HT1080 (cell line): ENCODE measurements around the gene IGF1. TPM values are rescaled to one million over a fixed set of nuclear protein-coding genes. Genes with fewer than 3 reads are reported as not detected.
A peak's percentile ranks its signal among the peaks of the same experiment; 100 is the strongest.
"Not testable (repeated sequence)": the region's sequence is repeated elsewhere in the genome, so short reads cannot be mapped to it uniquely, and the experiment has no call there.

Source experiments
- DNase-seq: peaks from one replicate; pipeline ENCODE4 v3.0.0-alpha.2; 2015; ENCODE audit warnings: low read depth
- total RNA-seq: library from RNA; depleted of rRNA; stranded (reverse); fragments of >200 nt; shearing (Covaris generic); gene quantifications from 2 replicates; pipeline ENCODE4 v1.2.3, GENCODE V29; 2014

The IGF1 gene
- total RNA-seq, 1 experiment from 2014 or later = not detected

DNA sequence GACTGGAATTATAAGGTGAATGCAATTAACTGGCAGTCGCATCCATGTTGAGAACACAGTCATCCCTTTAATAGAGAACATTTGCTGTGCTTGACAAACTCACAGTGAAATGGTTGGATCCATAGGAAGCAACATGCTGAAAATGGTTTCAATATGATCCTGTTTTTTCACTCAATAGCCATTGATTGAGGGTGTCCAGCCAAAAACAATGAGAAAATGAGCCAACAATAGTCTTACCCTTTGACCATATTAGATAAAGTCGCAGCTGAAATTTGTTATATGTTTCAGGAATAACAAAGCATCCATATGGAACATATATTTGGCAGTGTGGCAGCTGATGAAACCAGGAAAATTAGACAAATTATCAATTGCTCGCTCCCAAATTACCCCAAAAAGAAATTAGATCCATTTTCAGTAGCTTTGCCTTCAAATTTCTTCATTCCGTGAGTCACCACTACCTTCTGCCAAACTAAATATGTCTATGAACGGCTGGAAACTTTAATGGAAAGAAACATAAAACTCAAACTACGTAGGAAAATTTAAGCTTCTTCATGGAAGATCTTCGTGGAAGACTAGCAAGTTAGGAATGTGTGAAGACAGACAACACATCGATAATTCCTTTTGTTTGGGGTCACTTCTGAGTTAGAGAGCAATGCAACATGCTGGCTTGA is 17.4 kb downstream of the IGF1 start:
- peak; percentile 13 for DNase-seq

DNA sequence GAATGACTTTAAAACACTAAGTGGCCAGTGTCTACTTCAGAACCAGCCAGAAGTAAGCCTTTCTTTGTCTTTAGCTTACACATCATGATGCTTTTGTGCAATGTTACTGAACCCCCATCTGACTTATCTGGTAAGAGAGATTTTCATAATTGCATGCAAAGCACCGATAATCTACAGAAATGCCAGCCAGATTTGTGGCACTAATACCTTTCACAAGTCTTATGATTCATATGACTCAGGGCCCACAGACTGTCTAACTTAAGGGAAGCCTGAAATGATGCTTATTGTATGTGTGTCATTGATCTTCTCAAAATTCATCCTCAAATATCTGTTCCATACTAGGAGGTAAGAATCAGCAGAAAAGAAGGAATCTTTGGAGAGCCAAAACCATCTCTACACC is 18.0 kb downstream of the IGF1 start:
- no peak for DNase-seq

DNA sequence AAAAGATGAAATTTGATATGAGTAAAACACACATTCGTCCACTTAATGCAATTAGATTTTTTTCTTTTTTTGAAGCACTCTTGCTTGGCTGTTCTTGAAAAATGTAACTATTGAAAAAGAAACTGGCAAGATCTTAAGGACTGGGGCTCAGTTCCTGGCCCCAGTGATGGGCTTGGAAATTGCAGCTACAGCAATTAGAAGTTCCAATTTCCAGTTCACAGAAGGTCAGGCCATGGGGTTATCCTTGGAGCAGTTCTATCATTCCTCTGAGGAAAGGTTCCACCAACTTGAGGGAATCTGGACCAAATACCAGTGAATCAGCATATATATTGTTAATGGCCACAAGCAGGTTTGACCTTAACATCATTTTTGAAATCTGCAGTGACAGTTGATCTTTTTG is 18.9 kb downstream of the IGF1 start:
- no peak for DNase-seq

DNA sequence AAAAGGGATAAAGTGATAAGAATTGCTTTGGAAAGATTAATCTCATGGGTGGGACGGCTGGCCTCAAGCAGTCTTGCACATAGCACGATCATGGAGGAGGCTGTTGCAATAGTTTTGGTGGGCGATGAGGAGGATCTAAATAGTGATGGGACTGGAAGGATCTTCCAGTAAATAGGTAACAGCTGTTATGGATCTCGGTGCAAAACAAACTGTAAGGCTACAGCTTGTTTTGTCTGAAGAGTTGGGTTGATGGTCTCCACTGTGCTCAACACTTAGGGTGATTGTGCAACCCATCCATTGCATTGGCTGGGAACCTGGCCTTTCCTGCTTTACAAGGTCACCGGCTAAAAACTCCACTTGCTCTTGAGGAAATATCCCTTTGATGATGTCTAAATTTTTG is 21.0 kb downstream of the IGF1 start:
- no peak for DNase-seq

DNA sequence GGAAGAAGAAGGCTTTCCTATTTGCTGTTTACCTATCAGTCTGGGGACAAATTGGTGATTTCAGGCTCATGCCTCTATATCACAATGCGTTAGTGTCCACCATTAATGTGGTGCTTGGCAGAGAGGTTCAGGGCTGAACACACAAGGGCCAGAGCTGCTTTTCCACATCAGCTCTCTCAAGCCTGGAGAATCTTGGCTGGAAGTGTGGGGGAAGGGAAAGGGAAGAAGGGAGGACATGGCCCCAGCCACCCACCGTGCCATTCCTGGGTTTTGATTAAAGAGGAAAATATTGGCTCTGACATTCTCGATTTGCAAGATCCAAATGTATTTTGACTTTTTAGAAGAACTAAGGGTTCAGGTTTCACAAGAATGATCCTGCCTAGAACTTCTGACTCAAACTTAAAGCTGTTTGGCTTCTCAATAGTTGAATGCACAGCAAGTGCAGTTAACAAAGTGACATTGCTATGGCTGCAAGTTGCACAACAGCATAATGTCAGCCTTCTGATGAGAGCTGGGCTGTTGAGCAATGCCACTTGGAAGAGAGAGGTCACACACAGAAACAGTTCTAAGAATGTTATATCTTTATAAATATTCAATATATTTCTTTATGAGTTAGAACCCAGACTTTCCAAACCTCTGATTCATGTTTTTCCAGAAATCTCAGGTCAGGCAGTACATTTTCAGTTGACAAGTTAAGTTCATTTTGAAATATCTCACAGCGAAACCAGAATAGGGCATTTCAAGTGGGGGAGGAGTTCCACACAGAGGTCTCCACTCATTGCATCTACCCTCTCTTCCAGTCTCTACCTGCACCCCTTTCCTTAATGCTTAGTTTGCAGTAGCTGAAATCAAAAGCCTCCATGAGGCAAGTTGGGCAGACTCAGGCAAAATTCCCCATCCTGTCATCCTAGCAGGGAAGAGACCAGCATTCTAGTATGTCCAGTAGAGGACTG is 25.3 kb downstream of the IGF1 start:
- DNase-seq = no peak

DNA sequence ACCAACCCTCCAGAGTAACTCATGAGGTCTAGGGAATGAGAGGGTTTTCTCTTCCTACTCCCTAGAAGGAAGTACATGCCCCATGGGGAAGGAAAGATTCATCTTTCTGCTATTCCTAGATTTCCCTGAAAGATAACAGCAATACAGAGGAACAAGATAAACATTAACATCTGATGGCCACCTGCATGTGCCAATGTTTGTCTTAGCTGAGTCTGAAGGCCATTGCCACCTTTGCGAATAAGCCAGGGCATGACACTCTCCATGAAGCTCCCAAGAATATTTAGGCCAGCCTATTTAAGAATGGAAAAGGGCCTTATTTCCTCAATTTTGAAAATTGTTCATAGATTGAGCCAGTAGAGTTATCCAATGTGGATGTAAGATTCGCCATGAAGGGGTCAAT is 26.0 kb downstream of the IGF1 start:
- no peak for DNase-seq

DNA sequence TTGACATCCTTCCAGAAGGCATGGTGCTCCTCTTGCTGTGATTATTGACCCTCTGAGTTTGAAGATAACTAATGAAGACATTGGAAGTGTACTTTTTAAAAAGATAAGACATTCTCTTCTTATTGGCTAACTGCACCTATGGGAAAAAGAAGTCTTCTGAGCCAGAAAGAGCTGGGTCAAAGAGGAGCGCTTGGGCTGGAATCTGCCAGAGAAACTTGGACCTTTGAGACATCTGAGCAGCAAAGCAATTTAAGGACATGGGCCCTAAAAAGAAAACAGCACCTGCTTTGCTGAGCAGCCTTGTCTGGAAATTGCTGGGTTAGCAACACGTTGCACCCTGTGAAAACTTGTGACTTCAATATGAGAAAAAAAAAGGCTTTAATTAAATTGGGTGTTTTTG is 27.8 kb downstream of the IGF1 start:
- DNase-seq = no peak

DNA sequence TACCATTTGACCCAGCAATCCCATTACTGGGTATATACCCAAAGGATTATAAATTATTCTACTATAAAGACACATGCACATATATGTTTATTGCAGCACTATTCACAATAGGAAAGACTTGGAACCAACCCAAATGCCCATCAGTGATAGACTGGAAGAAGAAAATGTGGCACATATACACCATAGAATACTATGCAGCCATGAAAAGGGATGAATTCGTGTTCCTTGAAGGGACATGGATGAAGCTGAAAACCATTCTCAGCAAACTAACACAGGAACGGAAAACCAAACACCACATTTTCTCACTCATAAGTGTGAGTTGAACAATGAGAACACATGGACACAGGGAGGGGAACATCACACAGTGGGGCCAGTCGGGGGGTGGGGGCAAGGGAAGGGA is 31.3 kb downstream of the IGF1 start:
- not testable (repeated sequence) for DNase-seq

DNA sequence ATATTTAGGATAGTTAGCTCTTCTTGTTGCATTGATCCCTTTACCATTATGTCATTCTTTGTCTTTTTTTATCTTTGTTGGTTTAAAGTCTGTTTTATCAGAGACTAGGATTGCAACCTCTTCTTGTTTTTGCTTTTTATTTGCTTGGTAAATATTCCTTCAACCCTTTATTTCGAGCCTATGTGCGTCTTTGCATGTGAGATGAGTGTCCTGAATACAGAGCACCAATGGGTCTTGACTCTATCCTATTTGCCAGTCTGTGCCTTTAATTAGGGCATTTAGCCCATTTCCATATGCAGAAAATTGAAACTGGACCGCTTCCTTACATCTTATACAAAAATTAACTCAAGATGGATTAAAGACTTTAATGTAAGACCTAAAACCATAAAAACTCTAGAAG is 32.9 kb downstream of the IGF1 start:
- DNase-seq = not testable (repeated sequence)

DNA sequence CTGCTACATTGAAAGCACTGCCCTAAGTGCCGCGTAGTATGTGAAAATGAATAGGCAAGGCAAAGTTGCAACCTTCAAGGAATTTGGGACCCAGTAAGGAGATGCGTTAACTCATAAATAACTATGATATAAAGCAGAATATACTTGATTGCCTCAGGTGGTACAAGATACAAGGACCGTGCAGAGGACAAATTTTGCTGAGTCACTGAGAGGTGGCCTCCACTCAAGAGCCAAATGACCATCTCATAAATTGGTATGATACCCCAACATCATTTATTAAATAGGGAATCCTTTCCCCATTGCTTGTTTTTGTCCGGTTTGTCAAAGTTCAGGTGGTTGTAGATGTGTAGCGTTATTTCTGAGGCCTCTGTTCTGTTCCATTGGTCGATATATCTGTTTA is 35.7 kb downstream of the IGF1 start:
- DNase-seq = no peak

DNA sequence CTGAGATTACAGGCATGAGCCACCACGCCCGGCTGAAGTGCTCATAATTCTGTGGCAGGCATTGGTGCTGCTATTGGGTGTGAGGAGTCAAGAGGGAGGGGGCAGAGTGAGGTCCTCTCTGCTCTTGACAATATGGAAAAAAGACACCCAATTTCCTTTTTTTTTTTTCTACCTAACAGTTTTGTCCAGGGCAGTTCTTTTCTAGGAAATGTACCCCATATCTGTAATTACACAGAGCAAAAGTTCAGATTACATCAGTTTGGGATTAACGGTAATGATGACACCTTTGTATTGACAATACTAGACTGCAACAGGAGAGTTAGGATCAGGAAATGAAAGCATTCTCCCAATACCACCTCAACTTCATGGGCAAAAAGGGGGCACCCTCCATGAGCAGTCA is 36.3 kb downstream of the IGF1 start:
- no peak for DNase-seq

DNA sequence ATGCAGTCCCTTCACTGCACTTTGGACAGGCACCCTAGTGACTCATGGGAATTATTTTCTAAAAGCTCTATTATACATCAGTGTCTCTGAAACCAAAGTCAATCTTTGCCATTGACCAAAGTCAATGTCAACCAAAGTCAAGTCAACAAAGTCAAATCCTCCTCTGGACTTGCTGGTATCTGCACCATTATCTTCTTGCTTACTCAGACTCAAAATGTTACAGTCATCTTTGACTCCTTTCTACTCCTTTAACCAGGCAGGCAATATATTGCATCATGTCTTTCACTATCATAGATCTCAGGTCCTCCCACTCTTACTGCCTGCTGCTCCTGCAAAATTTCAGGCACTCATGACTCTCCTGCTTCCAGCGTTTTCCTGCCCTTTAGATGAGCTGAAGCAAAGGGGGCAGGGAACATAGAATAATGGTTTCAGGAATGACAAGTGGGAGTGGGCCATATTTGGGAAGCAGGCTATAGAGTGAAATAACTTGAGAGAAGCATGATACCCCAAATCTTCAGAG is 39.2 kb downstream of the IGF1 start:
- no peak for DNase-seq

DNA sequence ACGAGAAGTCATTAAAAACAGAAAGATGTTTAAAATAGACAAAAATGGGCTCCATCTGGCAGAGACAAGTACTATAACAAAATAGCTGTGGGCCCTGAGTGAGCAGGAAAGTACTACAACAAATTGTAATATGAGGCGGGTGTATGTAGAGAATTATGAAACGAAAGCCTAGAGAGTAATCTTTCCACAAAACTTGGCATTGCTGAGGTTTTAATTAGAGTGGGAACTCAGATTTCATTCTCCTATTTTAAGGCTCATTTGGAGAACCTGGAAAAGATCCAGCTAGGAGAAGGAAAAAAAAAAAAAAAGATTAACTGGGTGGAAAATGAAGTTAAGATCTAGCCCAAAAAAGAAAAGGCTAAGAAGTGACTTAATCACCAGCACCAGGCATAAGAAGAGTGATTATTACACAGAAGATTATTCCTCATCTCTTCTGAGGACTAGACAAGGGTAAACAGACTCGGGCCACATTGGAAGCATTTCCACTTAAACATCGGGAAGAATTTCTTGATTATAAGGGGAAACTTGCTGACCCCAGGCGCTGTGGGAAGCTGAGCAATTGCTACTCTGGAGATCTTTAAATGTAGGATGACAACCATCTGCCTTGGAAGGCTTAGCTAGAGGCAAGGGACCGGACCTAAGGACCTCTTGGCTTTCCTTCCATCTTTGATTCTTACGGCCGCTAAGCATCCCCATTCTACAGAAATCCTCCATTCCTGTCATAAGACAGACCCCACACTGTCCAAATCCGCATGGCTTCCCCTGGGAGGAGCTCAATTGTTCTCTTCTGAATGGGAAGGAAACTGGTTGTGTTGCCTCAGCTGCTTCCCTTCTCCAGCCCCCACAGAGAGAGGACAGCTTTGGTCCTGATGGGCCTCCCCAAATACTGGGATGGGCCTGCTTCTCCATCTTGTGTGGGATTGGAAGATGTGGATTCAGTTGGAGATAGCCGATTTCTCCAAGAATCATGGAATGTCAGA is 40.6 kb downstream of the IGF1 start:
- no peak for DNase-seq

DNA sequence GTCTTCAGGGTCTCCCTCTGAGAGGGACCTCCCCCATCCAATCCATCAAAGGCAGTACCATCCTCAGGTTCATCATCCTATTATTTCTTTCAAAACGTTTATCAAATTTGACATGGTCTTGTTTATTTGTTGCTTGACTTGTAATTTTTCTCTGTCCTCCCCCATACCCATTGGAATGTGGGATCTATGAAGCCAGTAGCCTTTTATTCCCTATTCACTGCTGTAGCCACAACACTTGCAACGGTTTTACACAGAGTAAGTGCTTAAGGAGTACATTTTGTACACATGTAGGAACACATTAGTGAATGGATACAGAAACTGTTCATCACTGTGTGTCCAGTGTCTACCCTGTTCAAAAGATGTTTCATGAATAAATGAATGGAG is 41.5 kb downstream of the IGF1 start:
- no peak for DNase-seq

DNA sequence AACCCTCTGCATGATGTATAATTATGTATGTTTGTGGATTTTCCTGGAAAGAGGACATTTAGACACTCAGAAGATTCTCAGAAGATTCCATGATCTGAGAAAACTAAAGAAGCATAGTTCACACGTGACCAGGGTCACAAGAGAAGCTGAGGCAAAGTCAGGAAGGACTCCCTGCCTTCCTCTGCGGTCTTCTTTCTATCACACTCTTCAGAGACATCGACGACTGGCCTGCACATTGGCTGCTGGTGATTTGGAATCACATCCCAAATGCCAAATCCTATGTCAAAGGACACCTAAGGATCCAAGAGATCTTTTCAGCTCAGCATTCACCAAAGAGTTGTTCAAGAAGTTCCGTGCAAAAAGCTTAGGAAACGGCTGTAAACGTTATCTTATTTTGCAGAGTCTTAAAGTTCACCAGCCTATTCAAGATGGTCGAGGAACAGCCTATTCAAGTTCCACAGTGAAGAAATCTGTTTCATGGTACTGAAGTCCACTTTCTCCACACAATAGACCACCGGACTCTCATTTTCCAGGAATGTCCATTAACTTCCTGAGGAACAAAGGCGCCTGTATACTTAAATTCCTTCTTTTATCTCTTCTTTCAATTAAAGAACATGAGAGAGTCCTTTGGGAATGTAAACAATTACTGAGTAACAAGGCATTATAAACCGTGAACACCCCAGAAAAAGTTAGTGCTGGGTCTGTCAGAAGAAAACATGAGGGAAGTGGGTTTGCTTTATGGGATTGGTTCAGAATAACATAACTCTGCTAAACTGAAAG is 42.1 kb downstream of the IGF1 start:
- peak; percentile 54 for DNase-seq

DNA sequence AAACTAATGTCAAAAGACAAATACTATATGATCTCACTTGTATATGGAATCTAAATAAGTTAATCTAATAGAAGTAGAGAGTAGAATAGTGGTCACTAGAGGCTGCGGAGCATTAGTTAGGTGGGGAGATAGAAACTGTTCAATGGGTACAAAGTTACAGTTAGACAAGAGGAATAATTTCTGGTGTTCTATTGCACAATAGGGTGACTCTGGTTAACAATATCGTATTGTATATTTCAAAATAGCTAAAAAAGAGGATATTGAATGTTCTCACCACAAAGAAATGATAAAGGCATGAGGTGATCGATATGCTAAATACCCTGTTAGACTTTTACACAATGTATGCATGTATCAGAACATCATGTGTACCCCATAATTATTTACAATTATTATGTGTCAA is 42.9 kb downstream of the IGF1 start:
- no peak for DNase-seq

DNA sequence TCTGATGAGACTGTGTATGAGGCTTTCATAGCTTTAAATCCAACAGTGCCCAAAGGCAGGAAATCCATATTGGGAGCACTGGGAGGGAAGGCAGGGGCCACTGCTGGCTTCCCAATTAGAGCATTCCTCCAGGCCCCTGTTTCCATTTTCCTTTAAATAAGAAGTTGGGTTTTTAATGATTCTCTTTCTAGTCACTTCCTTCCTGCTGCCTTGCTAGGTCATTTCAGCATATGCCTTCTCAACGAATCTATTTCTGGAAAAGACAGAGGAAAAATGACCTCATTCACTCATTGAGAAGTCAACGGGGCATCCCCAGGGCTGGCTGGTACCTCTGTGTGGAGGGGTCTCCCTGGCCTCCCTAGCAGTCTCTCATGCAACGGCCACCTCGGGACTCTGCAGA is 43.5 kb downstream of the IGF1 start:
- DNase-seq = peak; percentile 23

DNA sequence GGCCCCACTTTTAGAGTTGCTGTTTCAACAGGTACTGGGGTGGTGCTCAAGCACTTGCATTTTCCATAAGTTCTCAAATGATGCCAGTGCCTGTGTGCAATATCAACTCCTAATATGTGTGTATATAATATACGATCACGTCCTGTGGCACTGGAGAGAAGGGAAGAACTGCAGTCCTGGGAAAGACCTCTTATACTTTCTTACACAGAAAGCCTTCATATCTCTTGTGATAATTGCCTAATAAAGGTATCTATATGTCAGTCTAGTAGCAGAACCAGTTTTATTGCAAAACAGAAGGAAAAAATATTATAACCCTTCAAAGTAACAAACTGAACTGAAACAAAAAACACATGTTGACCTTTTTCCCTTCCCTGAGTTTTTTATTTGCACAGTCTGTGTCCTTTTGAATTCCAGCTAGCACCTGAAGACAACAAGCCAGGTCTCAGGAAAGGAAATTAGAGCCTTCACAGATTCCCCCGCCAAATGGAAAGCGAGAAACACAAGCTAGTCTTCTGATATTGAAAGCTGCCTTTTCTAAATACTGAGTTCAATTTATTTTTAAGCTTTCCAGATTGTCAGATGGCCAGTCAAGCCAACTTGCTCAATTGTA is 44.4 kb downstream of the IGF1 start:
- DNase-seq = no peak

DNA sequence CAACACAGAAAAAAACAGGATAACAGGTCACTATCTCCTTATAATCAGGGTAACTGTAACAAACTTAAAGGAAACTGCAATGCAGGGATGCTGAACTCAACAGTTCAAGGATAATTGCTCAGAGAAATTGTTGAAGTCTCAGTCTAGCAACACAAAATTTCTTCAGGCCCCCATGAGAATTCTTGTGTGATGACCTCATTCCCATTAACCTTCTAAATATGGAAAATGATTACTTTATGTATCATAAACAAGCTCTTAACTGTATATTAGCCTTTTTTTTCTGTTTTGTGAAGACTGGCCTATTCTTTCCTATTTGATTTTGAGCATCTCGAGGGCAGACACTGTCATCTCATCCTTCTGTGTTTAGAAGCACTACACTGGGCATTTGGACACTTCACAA is 47.1 kb downstream of the IGF1 start:
- DNase-seq = no peak

DNA sequence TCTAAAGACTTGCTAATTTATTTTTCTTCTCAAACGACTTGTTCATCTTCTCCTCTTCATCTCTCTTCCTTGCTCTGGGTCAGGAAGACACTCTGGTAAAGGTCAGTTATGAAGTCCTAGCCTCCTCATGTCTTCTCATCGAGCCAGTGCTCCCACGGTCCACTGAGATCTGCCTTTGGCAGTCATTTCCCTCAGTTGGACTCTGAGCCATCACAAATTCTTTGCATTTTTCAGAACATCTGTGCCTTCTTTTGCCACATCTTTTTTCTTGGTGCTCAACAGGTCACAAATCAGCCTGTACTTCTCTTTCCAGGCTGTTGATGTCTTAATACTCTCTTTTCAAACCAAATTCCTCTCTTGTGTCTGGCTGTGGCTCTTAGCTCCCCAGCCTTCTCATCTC is 49.7 kb downstream of the IGF1 start:
- DNase-seq = no peak
